Type B pancreatic cell (in vitro differentiated cells): Measurements from ENCODE around the gene MIGA2. TPM values are rescaled to one million over a fixed set of nuclear protein-coding genes. Genes with fewer than 3 reads are reported as not detected.

Experiments
- DNase-seq: peaks from one replicate; pipeline ENCODE4 v3.0.0; 2021; ENCODE audit warnings: mixed read lengths; ENCODE audit not compliant: unreplicated experiment; ENCODE audit errors: extremely low spot score
- H3K27ac Mint-ChIP-seq: 2 replicates; pipeline ENCODE4 v1.8.0; 2021; ENCODE audit warnings: mild to moderate bottlenecking, mixed read lengths
- H3K27me3 Mint-ChIP-seq: 2 replicates; pipeline ENCODE4 v1.8.0; 2021; ENCODE audit warnings: mixed read lengths
- H3K36me3 Mint-ChIP-seq: 2 replicates; pipeline ENCODE4 v1.8.0; 2021; ENCODE audit warnings: mixed read lengths
- H3K4me1 Mint-ChIP-seq: one replicate; pipeline ENCODE4 v1.8.0; 2021; ENCODE audit warnings: mixed read lengths; ENCODE audit not compliant: unreplicated experiment
- H3K4me3 Mint-ChIP-seq: 2 replicates; pipeline ENCODE4 v1.8.0; 2021; ENCODE audit warnings: mild to moderate bottlenecking, mixed read lengths
- H3K9me3 Mint-ChIP-seq: 2 replicates; pipeline ENCODE4 v1.8.0; 2021; ENCODE audit warnings: mixed read lengths
- CTCF ChIP-seq: fragments of 200-600 bp; sonication (generic); conservative IDR thresholded peaks from 2 replicates; pipeline ENCODE4 v1.5.0; 2021; ENCODE audit warnings: antibody characterized with exemption, mild to moderate bottlenecking
- total RNA-seq: library from RNA; stranded (reverse); gene quantifications from 2 replicates; pipeline ENCODE4 v1.2.1, GENCODE V29; 2021; ENCODE audit warnings: low replicate concordance

Gene MIGA2
- total RNA-seq, 1 donor from 2014 or later = 41.6 TPM

- Mint-ChIP-seq H3K27me3 (no peaks in the 10 kb centered on the region), H3K4me1 (peaks cover 4% of the 10 kb centered on the region), H3K27ac (no peak overlapping the region), H3K4me3 (no peak overlapping the region), H3K36me3 (peaks cover 3% of the 10 kb centered on the region), H3K9me3 (no peaks in the 10 kb centered on the region)
- DNase-seq = no peak
- TF ChIP-seq CTCF = no peak
These were observed 5.6 kb downstream of the MIGA2 start for GRCh38 chr9:129042016-129042415.

- Mint-ChIP-seq H3K4me3 (no peak overlapping the region), H3K27ac (no peak overlapping the region), H3K4me1 (no peaks in the 10 kb centered on the region), H3K27me3 (no peaks in the 10 kb centered on the region), H3K9me3 (no peaks in the 10 kb centered on the region), H3K36me3 (peaks cover 6% of the 10 kb centered on the region)
- DNase-seq = no peak
- TF ChIP-seq CTCF = no peak
These were observed 16.2 kb downstream of the MIGA2 start for GRCh38 chr9:129052592-129052991.

GRCh38 chr9:129053020-129053419, 16.6 kb downstream of the MIGA2 start:
- TF ChIP-seq CTCF = no peak
- Mint-ChIP-seq H3K27me3 (no peaks in the 10 kb centered on the region), H3K4me1 (no peaks in the 10 kb centered on the region), H3K9me3 (no peaks in the 10 kb centered on the region), H3K4me3 (no peak overlapping the region), H3K36me3 (peaks cover 9% of the 10 kb centered on the region), H3K27ac (no peak overlapping the region)
- no peak for DNase-seq

- DNase-seq = no peak
- H3K4me1 Mint-ChIP-seq = no peaks in the 10 kb centered on the region
- no peak for TF ChIP-seq CTCF
- H3K4me3 Mint-ChIP-seq = no peak overlapping the region
- no peak overlapping the region for H3K27ac Mint-ChIP-seq
- H3K9me3 Mint-ChIP-seq = no peaks in the 10 kb centered on the region
- H3K36me3 Mint-ChIP-seq = peaks cover 6% of the 10 kb centered on the region
- H3K27me3 Mint-ChIP-seq = no peaks in the 10 kb centered on the region
These were observed 17.9 kb downstream of the MIGA2 start for GRCh38 chr9:129054163-129054851.

- no peaks in the 10 kb centered on the region for H3K4me1 Mint-ChIP-seq
- H3K27ac Mint-ChIP-seq = no peak overlapping the region
- no peak overlapping the region for H3K4me3 Mint-ChIP-seq
- DNase-seq = no peak
- no peaks in the 10 kb centered on the region for H3K27me3 Mint-ChIP-seq
- H3K36me3 Mint-ChIP-seq = peaks cover 9% of the 10 kb centered on the region
- TF ChIP-seq CTCF = no peak
- H3K9me3 Mint-ChIP-seq = no peaks in the 10 kb centered on the region
These were observed 22.8 kb downstream of the MIGA2 start for GRCh38 chr9:129058965-129059795.
